Esophagus muscularis mucosa (tissue), 2 donors: ENCODE results near the gene THRB.

Experiments
- POLR2A ChIP-seq: fragments of 450-650 bp; IDR thresholded peaks from one replicate; pipeline ENCODE4 v1.6.1; 2017; ENCODE audit warnings: antibody characterized with exemption, moderate library complexity, mild to moderate bottlenecking, low read depth
- POLR2AphosphoS5 ChIP-seq, 2 donors: sonication (generic); formaldehyde crosslinking; IDR thresholded peaks; one replicate each; pipeline ENCODE4 v1.6.1; 2017; ENCODE audit warnings: antibody characterized with exemption in 2 of 2

DNA sequence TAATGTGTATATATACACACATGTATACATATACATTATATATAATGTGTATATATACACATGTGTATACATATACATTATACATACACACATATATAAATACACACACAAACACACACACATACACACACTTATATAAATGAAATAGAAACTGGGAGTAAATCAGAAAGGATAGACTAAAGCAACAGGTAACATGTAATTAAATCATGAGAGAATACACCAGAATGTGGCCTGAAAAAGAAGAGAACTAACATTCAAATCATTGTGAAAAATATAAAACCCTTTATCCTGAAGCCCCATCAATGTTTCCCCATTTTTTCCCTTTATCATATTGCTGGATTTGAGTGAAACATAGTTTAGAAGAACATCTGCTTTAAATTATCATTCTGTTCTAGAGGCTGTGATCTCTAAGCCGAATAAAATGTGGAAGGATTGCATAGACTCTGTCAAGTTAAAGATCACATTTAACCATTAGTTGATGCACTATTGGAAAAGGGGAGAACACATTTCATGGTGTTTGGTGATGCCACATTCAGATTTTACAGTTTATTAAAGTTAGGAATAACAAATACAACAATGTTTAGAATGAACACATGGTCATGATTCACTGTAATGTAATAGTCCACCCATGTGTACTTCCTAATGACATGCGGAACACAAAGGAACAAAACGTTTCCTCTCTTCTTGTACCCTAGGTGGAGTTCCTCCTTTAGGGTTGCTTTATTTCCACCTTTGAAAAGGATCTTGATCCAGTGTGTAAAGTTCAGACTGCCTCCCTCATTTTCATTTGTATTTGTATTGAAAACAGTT, 12.5 kb upstream of the THRB start:
- TF ChIP-seq POLR2A (no peak), POLR2AphosphoS5 (IDR thresholded peaks at IDR 0.05) (no peak)
